Upper lobe of right lung (tissue), 1 donor: ENCODE measurements around the gene HNRNPA0. TPM values are rescaled to one million over a fixed set of nuclear protein-coding genes. Genes with fewer than 3 reads are reported as not detected.
A peak's percentile ranks its signal among the peaks of the same experiment; 100 is the strongest.

Experiments
- ATAC-seq: fragments of 200-7000 bp; cut with Tn5 transposase; one replicate; pipeline ENCODE4 v1.9.1; 2020; ENCODE audit warnings: mild to moderate bottlenecking, moderate library complexity
- DNase-seq: peaks from one replicate; pipeline ENCODE4 v3.0.0-alpha.2; 2020
- H3K27ac ChIP-seq: fragments of 200-600 bp; one replicate; pipeline ENCODE4 v1.8.0; 2022
- H3K27me3 ChIP-seq: fragments of 200-600 bp; one replicate; pipeline ENCODE4 v1.8.0; 2022; ENCODE audit warnings: mild to moderate bottlenecking
- H3K36me3 ChIP-seq: fragments of 200-600 bp; one replicate; pipeline ENCODE4 v1.8.0; 2022
- H3K4me1 ChIP-seq: fragments of 200-600 bp; one replicate; pipeline ENCODE4 v1.8.0; 2022
- H3K4me3 ChIP-seq: fragments of 200-600 bp; one replicate; pipeline ENCODE4 v1.8.0; 2022; ENCODE audit warnings: mild to moderate bottlenecking
- H3K9me3 ChIP-seq: fragments of 200-600 bp; one replicate; pipeline ENCODE4 v1.8.0; 2022
- intact Hi-C: fragments of 100-400 bp; cut with DNase I; formaldehyde crosslinking; loops from one replicate; pipeline ENCODE4 v1.11.0; 2022
- long read RNA-seq: library from polyadenylated mRNA; unstranded; transcript quantifications from one replicate; pipeline ENCODE4 v2.0.0, GENCODE V29; 2021
- total RNA-seq: library from RNA; stranded (reverse); fragmentation: NEBNext Ultra II Directional; extraction: Animal tissue kit (Norgen Biotek cat#: 25700); gene quantifications from one replicate; pipeline ENCODE4 v1.2.1, GENCODE V29; 2021
- TF ChIP-seq, protein P1 (sequence below): fragments of 200-600 bp; IDR thresholded peaks from one replicate; pipeline ENCODE4 v1.8.0; 2022; ENCODE audit warnings: antibody characterized with exemption
- donor health status: DM: no; HTN: yes; CAD: no; lungs with severe emphysema.

Gene HNRNPA0
- 22.8 TPM for total RNA-seq
- long read RNA-seq, full-length matches to known transcripts, result 36 of 36 reads
- long read RNA-seq, partial matches to known transcripts, result 0 of 36 reads
- long read RNA-seq, other reads (novel, unspliced or antisense), result 0 of 36 reads

- intact Hi-C loops, result no loop called here
- peak within 1 kb of the TSS; percentile 100 for H3K27ac ChIP-seq
- H3K4me3 ChIP-seq, result peak within 1 kb of the TSS; percentile 82
- peaks cover 16% of the 10 kb centered on the region for H3K4me1 ChIP-seq
- DNase-seq (peak; percentile 99), ATAC-seq (peak; percentile 95)
- H3K9me3 ChIP-seq, result no peaks in the 10 kb centered on the region
- H3K36me3 ChIP-seq, result peaks cover 9% of the 10 kb centered on the region
- TF ChIP-seq, protein P1, sequence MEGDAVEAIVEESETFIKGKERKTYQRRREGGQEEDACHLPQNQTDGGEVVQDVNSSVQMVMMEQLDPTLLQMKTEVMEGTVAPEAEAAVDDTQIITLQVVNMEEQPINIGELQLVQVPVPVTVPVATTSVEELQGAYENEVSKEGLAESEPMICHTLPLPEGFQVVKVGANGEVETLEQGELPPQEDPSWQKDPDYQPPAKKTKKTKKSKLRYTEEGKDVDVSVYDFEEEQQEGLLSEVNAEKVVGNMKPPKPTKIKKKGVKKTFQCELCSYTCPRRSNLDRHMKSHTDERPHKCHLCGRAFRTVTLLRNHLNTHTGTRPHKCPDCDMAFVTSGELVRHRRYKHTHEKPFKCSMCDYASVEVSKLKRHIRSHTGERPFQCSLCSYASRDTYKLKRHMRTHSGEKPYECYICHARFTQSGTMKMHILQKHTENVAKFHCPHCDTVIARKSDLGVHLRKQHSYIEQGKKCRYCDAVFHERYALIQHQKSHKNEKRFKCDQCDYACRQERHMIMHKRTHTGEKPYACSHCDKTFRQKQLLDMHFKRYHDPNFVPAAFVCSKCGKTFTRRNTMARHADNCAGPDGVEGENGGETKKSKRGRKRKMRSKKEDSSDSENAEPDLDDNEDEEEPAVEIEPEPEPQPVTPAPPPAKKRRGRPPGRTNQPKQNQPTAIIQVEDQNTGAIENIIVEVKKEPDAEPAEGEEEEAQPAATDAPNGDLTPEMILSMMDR, result no peak
- H3K27me3 ChIP-seq, result no peaks in the 10 kb centered on the region
Observed at GRCh38 chr5:137754188-137754960, at the start of gene HNRNPA0. Gene HNRNPA0, minus strand, starts transcription at chr5:137754363. Its CDS starts 297 bp downstream, at chr5:137754066.

- Histone ChIP-seq H3K4me1 (no peaks in the 10 kb centered on the region), H3K9me3 (no peaks in the 10 kb centered on the region), H3K27me3 (no peaks in the 10 kb centered on the region), H3K4me3 (no peak overlapping the region), H3K36me3 (no peaks in the 10 kb centered on the region), H3K27ac (no peak overlapping the region)
- DNase-seq (no peak), ATAC-seq (no peak)
- TF ChIP-seq, protein P1, result no peak
- intact Hi-C loops, result no loop called here
Observed at GRCh38 chr5:137802282-137803210, 48.4 kb upstream of the HNRNPA0 start.

GRCh38 chr5:137800700-137801411 is 46.7 kb upstream of the HNRNPA0 start:
- Histone ChIP-seq H3K9me3 (no peaks in the 10 kb centered on the region), H3K4me3 (no peak overlapping the region), H3K36me3 (no peaks in the 10 kb centered on the region), H3K4me1 (no peaks in the 10 kb centered on the region), H3K27ac (no peak overlapping the region), H3K27me3 (no peaks in the 10 kb centered on the region)
- TF ChIP-seq, protein P1, result no peak
- no peak for DNase-seq
- ATAC-seq, result no peak
- intact Hi-C loops, result no loop called here

- no peak for DNase-seq
- TF ChIP-seq, protein P1, result no peak
- no peak for ATAC-seq
- Histone ChIP-seq H3K4me1 (no peaks in the 10 kb centered on the region), H3K4me3 (no peak overlapping the region), H3K27me3 (no peaks in the 10 kb centered on the region), H3K9me3 (no peaks in the 10 kb centered on the region), H3K27ac (no peak overlapping the region), H3K36me3 (no peaks in the 10 kb centered on the region)
- intact Hi-C loops, result no loop called here
Observed at GRCh38 chr5:137796279-137796678, 42.1 kb upstream of the HNRNPA0 start.

DNA sequence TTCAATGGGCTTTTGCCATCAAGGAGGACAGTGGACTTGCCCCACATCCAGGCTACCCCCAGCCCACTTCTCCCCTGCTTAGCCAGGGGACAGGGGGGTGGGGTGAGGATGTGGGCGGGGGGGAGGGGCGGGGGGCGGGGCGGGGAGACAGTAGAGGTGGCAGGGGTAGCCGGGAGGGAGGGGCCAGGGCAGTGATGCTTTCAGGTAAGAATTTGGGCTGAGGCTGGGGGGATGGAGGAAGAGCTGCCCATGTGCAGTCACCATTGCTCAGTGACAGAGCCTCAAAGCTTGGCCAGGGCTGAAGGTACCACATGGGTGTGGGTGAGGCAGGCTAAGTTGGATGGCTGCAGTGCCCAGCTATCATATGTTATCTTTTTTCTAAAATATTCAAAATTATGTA is 40.7 kb upstream of the HNRNPA0 start:
- Histone ChIP-seq H3K4me3 (no peak overlapping the region), H3K27ac (no peak overlapping the region), H3K9me3 (no peaks in the 10 kb centered on the region), H3K4me1 (no peaks in the 10 kb centered on the region), H3K27me3 (no peaks in the 10 kb centered on the region), H3K36me3 (no peaks in the 10 kb centered on the region)
- ATAC-seq (no peak), DNase-seq (no peak)
- TF ChIP-seq, protein P1, result no peak
- intact Hi-C loops, result no loop called here
